Hepatocyte (in vitro differentiated cells): ENCODE data around the gene SSTR4. TPM values are rescaled to one million over a fixed set of nuclear protein-coding genes. Genes with fewer than 3 reads are reported as not detected.

Experiments
- DNase-seq: peaks from one replicate; pipeline ENCODE4 v3.0.0-alpha.2; 2016; ENCODE audit warnings: low spot score
- H2AFZ ChIP-seq: fragments of 200-600 bp; sonication (generic); 2 replicates; pipeline ENCODE4 v1.6.0; 2016; ENCODE audit warnings: antibody characterized with exemption, mild to moderate bottlenecking
- H3K27ac ChIP-seq: fragments of 200-600 bp; sonication (generic); 2 replicates; pipeline ENCODE4 v1.5.1; 2016; ENCODE audit warnings: mild to moderate bottlenecking
- H3K27me3 ChIP-seq: fragments of 200-600 bp; sonication (generic); 2 replicates; pipeline ENCODE4 v1.6.1; 2016
- H3K36me3 ChIP-seq: fragments of 200-600 bp; sonication (generic); replicated peaks from 2 replicates; pipeline ENCODE4 v1.5.1; 2016; ENCODE audit warnings: low read depth; ENCODE audit not compliant: insufficient read depth
- H3K4me1 ChIP-seq: fragments of 200-600 bp; sonication (generic); 2 replicates; pipeline ENCODE4 v1.5.1; 2016; ENCODE audit warnings: mild to moderate bottlenecking, moderate library complexity; ENCODE audit not compliant: insufficient read depth
- H3K4me2 ChIP-seq: fragments of 200-600 bp; sonication (generic); 2 replicates; pipeline ENCODE4 v1.6.0; 2016
- H3K4me3 ChIP-seq: fragments of 200-600 bp; sonication (generic); 2 replicates; pipeline ENCODE4 v1.5.1; 2016; ENCODE audit warnings: mild to moderate bottlenecking
- H3K79me2 ChIP-seq: fragments of 200-600 bp; sonication (generic); 2 replicates; pipeline ENCODE4 v1.6.0; 2017; ENCODE audit warnings: mild to moderate bottlenecking
- H3K9me2 ChIP-seq: fragments of 200-600 bp; sonication (generic); replicated peaks from 2 replicates; pipeline ENCODE4 v1.6.0; 2017; ENCODE audit warnings: mild to moderate bottlenecking; ENCODE audit not compliant: insufficient read depth
- H3K9me3 ChIP-seq: fragments of 200-600 bp; sonication (generic); 2 replicates; pipeline ENCODE4 v1.5.1; 2016; ENCODE audit warnings: low read depth, mild to moderate bottlenecking
- H4K20me1 ChIP-seq: fragments of 200-600 bp; sonication (generic); 2 replicates; pipeline ENCODE4 v1.6.0; 2016; ENCODE audit warnings: mild to moderate bottlenecking; ENCODE audit not compliant: insufficient read depth, poor library complexity, severe bottlenecking
- CTCF ChIP-seq: fragments of 200-600 bp; sonication (generic); IDR thresholded peaks from 2 replicates; pipeline ENCODE4 v1.5.1; 2016; ENCODE audit warnings: antibody characterized with exemption, mild to moderate bottlenecking; ENCODE audit not compliant: poor library complexity
- EZH2 ChIP-seq: fragments of 200-600 bp; sonication (generic); IDR thresholded peaks from 2 replicates; pipeline ENCODE4 v1.6.1; 2016; ENCODE audit warnings: antibody characterized with exemption, mild to moderate bottlenecking, borderline replicate concordance
- EZH2phosphoT487 ChIP-seq: fragments of 200-600 bp; sonication (generic); IDR thresholded peaks from one replicate; pipeline ENCODE4 v1.6.1; 2018; ENCODE audit warnings: antibody characterized with exemption, mild to moderate bottlenecking, low read depth, moderate library complexity; ENCODE audit not compliant: unreplicated experiment, severe bottlenecking
- WGBS: methylation state at CpG from one replicate; pipeline ENCODE4 v1.1.6; 2016; ENCODE audit warnings: low lambda C conversion rate; ENCODE audit errors: missing lambda C conversion rate; 5-methylcytosine and 5-hydroxymethylcytosine counted together
- polyA plus RNA-seq: library from polyadenylated mRNA; unstranded; fragments of >200 nt; fragmentation: Nextera tagmentation; extraction: Ambion mirVana; gene quantifications from 2 replicates; pipeline ENCODE4 v1.2.1, GENCODE V29; 2016
- total RNA-seq: library from RNA; depleted of rRNA; stranded (reverse); fragments of >200 nt; gene quantifications from 2 replicates; pipeline ENCODE4 v1.2.3, GENCODE V29; 2014

The SSTR4 gene
- total and polyA plus RNA-seq, 2 experiments from 2014 or later: 0.53 TPM; not detected in 1

DNA sequence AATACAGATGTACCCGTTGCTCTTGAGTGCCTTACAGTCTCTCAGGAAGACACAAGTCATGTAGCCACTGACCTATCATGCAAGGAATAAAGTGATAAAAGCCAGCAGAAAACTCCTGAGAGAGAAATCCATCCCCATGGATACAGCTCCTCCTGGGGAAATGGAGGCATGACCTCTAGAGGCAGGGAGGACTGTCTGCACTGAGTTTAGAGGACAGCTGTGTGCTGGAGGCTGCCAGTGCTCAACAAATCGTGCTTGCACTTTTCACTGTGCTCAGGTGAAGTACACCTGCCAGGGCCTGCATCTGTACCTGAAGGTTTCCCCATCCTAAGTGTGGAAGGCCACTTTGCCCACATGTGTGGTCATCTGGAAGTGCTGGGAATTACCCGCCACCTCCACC is 38.9 kb downstream of the SSTR4 start:
- no peak for TF ChIP-seq CTCF
- TF ChIP-seq EZH2phosphoT487: no peak
- TF ChIP-seq EZH2: no peak
- Histone ChIP-seq H3K27ac (no peak overlapping the region), H3K9me2 (no peaks in the 10 kb centered on the region), H3K4me3 (no peak overlapping the region), H3K36me3 (no peaks in the 10 kb centered on the region), H3K4me1 (no peaks in the 10 kb centered on the region), H4K20me1 (no peaks in the 10 kb centered on the region), H2AFZ (no peak overlapping the region), H3K27me3 (no peaks in the 10 kb centered on the region), H3K79me2 (no peaks in the 10 kb centered on the region), H3K4me2 (no peak overlapping the region), H3K9me3 (no peaks in the 10 kb centered on the region)
- WGBS: 89% methylated on average over 3 of the region's 3 CpGs
- DNase-seq: no peak

DNA sequence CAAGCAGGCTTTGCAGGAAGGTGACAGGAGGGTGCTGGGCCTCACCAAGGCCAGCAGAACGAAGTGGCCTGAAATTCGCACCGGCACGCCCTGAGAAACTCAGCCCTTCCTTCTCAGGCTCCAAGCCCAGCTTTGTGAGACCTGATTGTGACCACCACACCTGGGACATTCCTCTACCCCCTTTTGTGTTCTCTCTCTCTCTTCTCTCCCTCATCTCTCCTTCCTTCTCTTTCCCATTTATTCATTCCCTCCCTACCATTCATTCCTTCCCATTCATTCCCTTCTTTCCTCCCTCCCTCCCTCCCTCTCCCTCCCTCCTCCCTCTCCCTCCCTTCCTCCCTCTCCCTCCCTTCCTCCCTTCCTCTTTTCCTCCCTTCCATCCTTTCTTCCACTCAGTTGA is 42.2 kb downstream of the SSTR4 start:
- no peaks in the 10 kb centered on the region for H3K36me3 ChIP-seq
- H3K79me2 ChIP-seq: no peaks in the 10 kb centered on the region
- no peak overlapping the region for H3K4me3 ChIP-seq
- DNase-seq: no peak
- no peaks in the 10 kb centered on the region for H3K27me3 ChIP-seq
- 98% methylated on average over 4 of the region's 4 CpGs for WGBS
- H2AFZ ChIP-seq: no peak overlapping the region
- no peaks in the 10 kb centered on the region for H4K20me1 ChIP-seq
- no peak for TF ChIP-seq CTCF
- no peaks in the 10 kb centered on the region for H3K4me1 ChIP-seq
- H3K9me3 ChIP-seq: no peaks in the 10 kb centered on the region
- no peak overlapping the region for H3K27ac ChIP-seq
- no peaks in the 10 kb centered on the region for H3K9me2 ChIP-seq
- H3K4me2 ChIP-seq: no peak overlapping the region

DNA sequence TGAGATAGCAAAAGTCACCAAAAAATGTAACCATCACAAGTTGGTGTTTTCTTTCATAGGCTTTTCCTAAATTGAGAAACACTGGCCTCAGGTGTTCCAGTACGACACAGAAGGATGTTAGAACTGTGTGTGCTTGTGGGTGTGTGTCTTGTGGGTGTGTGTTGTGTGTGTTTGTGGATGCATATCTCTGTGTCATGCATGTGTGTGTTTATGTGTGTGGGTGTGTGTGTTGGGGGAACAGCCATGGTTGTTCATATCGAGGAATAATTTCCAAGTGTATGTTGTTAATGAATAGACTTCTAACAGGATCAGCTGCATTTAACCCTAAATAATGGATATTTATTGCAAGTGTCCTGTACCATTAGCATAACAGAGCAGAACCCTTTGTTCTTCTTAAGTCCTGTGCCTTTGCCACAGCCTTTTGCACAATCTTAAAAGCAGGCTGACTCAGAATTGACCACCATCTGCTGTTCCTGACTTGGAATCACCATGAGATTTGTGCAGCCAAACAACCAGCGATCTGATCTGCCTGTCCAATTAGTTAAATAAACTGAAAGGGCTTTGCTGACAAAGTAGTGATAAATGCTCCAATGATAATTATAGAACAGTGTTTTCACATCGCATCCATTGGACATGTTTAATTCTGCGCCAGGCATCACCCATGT is 43.4 kb downstream of the SSTR4 start:
- no peak for DNase-seq
- 77% methylated on average over 5 of the region's 5 CpGs for whole genome bisulfite sequencing
- no peak overlapping the region for H3K4me3 ChIP-seq
- TF ChIP-seq EZH2phosphoT487 (no peak), CTCF (no peak), EZH2 (no peak)
- no peak overlapping the region for H3K27ac ChIP-seq
- H3K36me3 ChIP-seq: no peaks in the 10 kb centered on the region
- no peaks in the 10 kb centered on the region for H3K9me2 ChIP-seq
- H3K4me1 ChIP-seq: no peaks in the 10 kb centered on the region
- no peak overlapping the region for H2AFZ ChIP-seq
- H3K27me3 ChIP-seq: no peaks in the 10 kb centered on the region
- no peaks in the 10 kb centered on the region for H3K9me3 ChIP-seq
- no peaks in the 10 kb centered on the region for H3K79me2 ChIP-seq
- no peaks in the 10 kb centered on the region for H4K20me1 ChIP-seq
- no peak overlapping the region for H3K4me2 ChIP-seq

- 36% methylated on average over 6 of the region's 6 CpGs for WGBS
- Histone ChIP-seq H3K27ac (no peak overlapping the region), H3K4me1 (no peaks in the 10 kb centered on the region), H3K9me2 (no peaks in the 10 kb centered on the region), H4K20me1 (no peaks in the 10 kb centered on the region), H3K4me3 (no peak overlapping the region), H3K79me2 (no peaks in the 10 kb centered on the region), H3K27me3 (no peaks in the 10 kb centered on the region), H3K36me3 (no peaks in the 10 kb centered on the region), H3K4me2 (no peak overlapping the region), H3K9me3 (no peaks in the 10 kb centered on the region), H2AFZ (no peak overlapping the region)
- DNase-seq: no peak
- TF ChIP-seq EZH2 (no peak), EZH2phosphoT487 (no peak), CTCF (no peak)
Measured at GRCh38 chr20:23079016-23079351, 43.9 kb downstream of the SSTR4 start.
